ENCODE measurements around the gene MAD1L1. TPM values are rescaled to one million over a fixed set of nuclear protein-coding genes. Genes with fewer than 3 reads are reported as not detected.

MAD1L1 gene
- total RNA-seq, 2 experiments from 2014 or later: 157 to 160 TPM

DNA sequence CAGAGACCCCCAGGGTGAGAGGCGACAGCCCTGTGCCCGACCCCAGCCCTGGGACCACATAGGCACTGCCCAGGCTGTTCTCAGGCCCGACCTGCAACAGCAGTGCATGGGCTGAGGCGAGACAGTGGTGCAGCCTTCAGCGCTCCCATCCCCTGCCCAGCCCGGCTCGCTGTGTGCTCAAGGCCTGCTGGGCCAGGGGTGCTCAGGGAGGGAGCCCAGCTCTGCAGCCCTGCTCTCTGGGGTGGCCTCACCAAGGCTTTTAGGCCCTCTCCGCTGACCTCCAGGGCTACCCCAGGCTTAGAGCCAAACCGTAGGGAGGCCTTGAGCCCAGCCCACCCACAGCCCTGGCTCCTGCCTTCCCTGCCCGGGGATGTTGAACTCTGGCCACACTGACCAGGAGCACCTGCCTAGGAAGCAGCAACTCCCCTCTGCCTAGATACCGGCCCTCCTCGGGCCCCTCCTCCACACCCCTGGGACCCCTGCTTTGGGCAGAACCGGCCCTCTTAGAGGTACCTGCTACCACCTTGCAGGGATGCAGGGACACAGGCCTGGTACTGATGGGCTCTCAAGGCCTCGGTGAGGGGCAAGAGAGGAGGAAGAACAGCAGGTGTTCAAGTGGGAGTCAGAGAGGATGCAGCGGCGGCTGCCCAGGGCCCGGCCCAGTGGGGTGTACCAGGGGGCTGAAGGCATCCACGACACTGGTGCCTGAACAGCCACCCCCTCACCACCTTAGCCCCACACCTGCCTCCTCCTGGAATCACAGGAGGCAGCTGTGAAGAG lies 331.1 kb downstream of the MAD1L1 start:
- DNase-seq: no peak
- peaks cover 40% of the 10 kb centered on the region for H3K36me3 Mint-ChIP-seq (ENCODE audit: low read depth)

DNA sequence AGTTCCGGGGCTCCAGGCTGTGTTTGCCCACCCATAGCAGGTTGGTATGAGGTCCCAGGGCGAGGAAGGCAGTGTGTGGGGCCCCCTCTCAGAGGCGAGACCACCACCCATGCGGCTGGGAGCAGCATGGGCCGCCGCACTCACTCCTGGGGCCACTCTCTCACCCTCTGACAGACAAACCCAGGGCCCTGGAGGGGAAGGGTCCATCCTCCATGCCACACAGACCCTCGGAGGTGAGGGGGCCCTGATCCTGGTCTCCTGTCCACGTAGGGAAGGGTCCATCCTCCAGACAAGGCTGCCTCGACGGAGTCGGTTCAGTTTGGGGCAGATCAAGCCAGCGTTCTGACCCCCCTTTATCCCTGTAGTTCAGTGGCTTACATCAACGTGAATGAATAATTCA lies 331.9 kb downstream of the MAD1L1 start:
- POLR2A ChIA-PET: no interaction called here
- Histone ChIP-seq H3K4me1 (ENCODE audit: insufficient read depth, low read length) (peaks cover 9% of the 10 kb centered on the region), H3K27me3 (ENCODE audit: control insufficient read depth in 1 of 2, insufficient read depth in 2 of 2, low read length in 2 of 2) (no peaks in the 10 kb centered on the region), H3K27ac (ENCODE audit: low read depth in 1 of 2, low read length in 2 of 2) (no peak overlapping the region), H3K36me3 (ENCODE audit: insufficient read depth, low read length) (peaks cover 49% of the 10 kb centered on the region), H3K4me3 (ENCODE audit: low read length) (no peak overlapping the region), H3K9me3 (ENCODE audit: control insufficient read depth in 1 of 2, insufficient read depth in 1 of 2, low read length in 2 of 2) (no peaks in the 10 kb centered on the region)
- Mint-ChIP-seq H3K4me3 (no peak overlapping the region), H3K36me3 (ENCODE audit: low read depth) (peaks cover 40% of the 10 kb centered on the region), H3K4me1 (ENCODE audit: low read depth) (peaks cover 9% of the 10 kb centered on the region), H3K27ac (peak overlapping the region; percentile 55), H3K27me3 (no peaks in the 10 kb centered on the region), H3K9me3 (no peaks in the 10 kb centered on the region)
- CTCF ChIA-PET: no interaction called here
- no peak for DNase-seq
- ATAC-seq (ENCODE audit: poor library complexity): no peak
- TF ChIP-seq, protein P1, sequence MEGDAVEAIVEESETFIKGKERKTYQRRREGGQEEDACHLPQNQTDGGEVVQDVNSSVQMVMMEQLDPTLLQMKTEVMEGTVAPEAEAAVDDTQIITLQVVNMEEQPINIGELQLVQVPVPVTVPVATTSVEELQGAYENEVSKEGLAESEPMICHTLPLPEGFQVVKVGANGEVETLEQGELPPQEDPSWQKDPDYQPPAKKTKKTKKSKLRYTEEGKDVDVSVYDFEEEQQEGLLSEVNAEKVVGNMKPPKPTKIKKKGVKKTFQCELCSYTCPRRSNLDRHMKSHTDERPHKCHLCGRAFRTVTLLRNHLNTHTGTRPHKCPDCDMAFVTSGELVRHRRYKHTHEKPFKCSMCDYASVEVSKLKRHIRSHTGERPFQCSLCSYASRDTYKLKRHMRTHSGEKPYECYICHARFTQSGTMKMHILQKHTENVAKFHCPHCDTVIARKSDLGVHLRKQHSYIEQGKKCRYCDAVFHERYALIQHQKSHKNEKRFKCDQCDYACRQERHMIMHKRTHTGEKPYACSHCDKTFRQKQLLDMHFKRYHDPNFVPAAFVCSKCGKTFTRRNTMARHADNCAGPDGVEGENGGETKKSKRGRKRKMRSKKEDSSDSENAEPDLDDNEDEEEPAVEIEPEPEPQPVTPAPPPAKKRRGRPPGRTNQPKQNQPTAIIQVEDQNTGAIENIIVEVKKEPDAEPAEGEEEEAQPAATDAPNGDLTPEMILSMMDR (IDR thresholded peaks at IDR 0.05): no peak
- intact Hi-C loops (cut with DNase I, micrococcal nuclease): no loop called here

More for the DNA sequence above, 331.1 kb downstream of the MAD1L1 start:
- no peaks in the 10 kb centered on the region for H3K9me3 ChIP-seq (ENCODE audit: control insufficient read depth in 1 of 2, insufficient read depth in 1 of 2, low read length in 2 of 2)
- peaks cover 41% of the 10 kb centered on the region for H3K36me3 ChIP-seq (ENCODE audit: insufficient read depth, low read length)
- Mint-ChIP-seq H3K27ac (peak overlapping the region; percentile 53), H3K4me3 (no peak overlapping the region), H3K4me1 (ENCODE audit: low read depth) (peaks cover 11% of the 10 kb centered on the region), H3K27me3 (no peaks in the 10 kb centered on the region), H3K9me3 (no peaks in the 10 kb centered on the region)
- ChIA-PET POLR2A (no interaction called here), CTCF (no interaction called here)
- H3K27me3 ChIP-seq (ENCODE audit: control insufficient read depth in 1 of 2, insufficient read depth in 2 of 2, low read length in 2 of 2): no peaks in the 10 kb centered on the region
- intact Hi-C loops (cut with DNase I, micrococcal nuclease): no loop called here
- H3K27ac ChIP-seq (ENCODE audit: low read depth in 1 of 2, low read length in 2 of 2): no peak overlapping the region
- TF ChIP-seq, protein P1 (IDR thresholded peaks at IDR 0.05): no peak
- no peak overlapping the region for H3K4me3 ChIP-seq (ENCODE audit: low read length)
- peaks cover 9% of the 10 kb centered on the region for H3K4me1 ChIP-seq (ENCODE audit: insufficient read depth, low read length)
- ATAC-seq (ENCODE audit: poor library complexity): no peak

DNA sequence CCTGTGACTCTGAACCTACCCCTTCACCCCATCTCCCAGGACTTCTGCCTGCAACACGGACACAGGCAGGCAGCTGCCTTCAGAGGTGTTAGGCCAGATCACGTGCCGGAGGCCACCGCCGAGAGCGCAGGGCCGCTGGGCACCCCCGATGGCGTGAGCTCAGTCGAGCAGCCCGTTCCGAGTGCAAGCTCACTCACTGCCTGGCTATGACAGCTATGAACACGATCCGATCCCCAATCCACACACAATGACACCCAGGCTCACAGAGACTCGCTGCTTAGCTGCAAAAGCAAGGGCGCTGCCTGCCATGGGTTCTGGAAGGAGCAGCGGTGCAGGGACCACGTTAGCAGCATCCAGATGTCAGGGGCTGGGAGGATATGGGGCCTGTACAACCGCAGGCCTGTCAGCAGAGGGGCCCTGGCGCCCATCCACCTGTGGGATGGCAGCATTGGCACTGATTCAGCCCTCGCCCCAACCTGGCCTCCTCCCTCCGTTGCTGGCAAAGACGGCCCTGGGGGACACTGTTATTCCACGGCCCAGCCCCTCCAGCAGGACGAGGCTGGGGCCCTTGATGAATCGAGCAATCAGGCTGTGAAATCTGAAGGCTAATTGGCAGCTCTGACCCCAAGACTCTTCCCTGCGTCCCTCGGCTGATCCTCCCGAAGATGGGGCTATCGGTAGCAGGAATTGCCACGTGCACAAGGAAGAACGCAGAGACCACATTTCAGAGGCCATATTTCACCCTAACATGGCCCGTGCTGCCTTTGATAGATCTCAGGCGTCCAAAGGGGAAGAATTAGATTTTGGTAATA lies 332.6 kb downstream of the MAD1L1 start:
- ChIA-PET CTCF (no interaction called here), POLR2A (no interaction called here)
- Mint-ChIP-seq H3K27ac (peak overlapping the region; percentile 55), H3K9me3 (no peaks in the 10 kb centered on the region), H3K4me1 (ENCODE audit: low read depth) (peaks cover 9% of the 10 kb centered on the region), H3K27me3 (no peaks in the 10 kb centered on the region), H3K4me3 (no peak overlapping the region), H3K36me3 (ENCODE audit: low read depth) (peaks cover 45% of the 10 kb centered on the region)
- Histone ChIP-seq H3K9me3 (ENCODE audit: control insufficient read depth in 1 of 2, insufficient read depth in 1 of 2, low read length in 2 of 2) (no peaks in the 10 kb centered on the region), H3K36me3 (ENCODE audit: insufficient read depth, low read length) (peaks cover 52% of the 10 kb centered on the region), H3K27me3 (ENCODE audit: control insufficient read depth in 1 of 2, insufficient read depth in 2 of 2, low read length in 2 of 2) (no peaks in the 10 kb centered on the region), H3K27ac (ENCODE audit: low read depth in 1 of 2, low read length in 2 of 2) (no peak overlapping the region), H3K4me3 (ENCODE audit: low read length) (no peak overlapping the region), H3K4me1 (ENCODE audit: insufficient read depth, low read length) (peaks cover 9% of the 10 kb centered on the region)
- no peak for DNase-seq
- TF ChIP-seq, protein P1 (IDR thresholded peaks at IDR 0.05): no peak
- ATAC-seq (ENCODE audit: poor library complexity): no peak
- intact Hi-C loops (cut with DNase I, micrococcal nuclease): loop anchor here in 1 of 2 experiments (10.0 kb wide), 1 partner anchor 305 kb away; no protein-coding TSS in a partner anchor
